Liver (tissue), 9 donors: ENCODE results near the gene THBS2. TPM values are rescaled to one million over a fixed set of nuclear protein-coding genes. Genes with fewer than 3 reads are reported as not detected.
"Not testable (repeated sequence)": the region's sequence is repeated elsewhere in the genome, so short reads cannot be mapped to it uniquely, and the experiment has no call there.

Source experiments
- DNase-seq: peaks from one replicate; pipeline ENCODE4 v3.0.0-alpha.2; 2017; ENCODE audit warnings: low spot score
- H3K27ac ChIP-seq, 2 donors: one replicate each; pipeline ENCODE4 v1.7.0; 2013; ENCODE audit warnings: inconsistent platforms in 2 of 2, low read length in 2 of 2, control low read depth in 1 of 2, low read depth in 1 of 2, mild to moderate bottlenecking in 1 of 2
- H3K27me3 ChIP-seq, 4 donors: one replicate each; pipeline versions ENCODE4 v1.6.1 to v1.7.0; 2013; ENCODE audit warnings: low read length in 3 of 4, inconsistent platforms in 1 of 4, mild to moderate bottlenecking in 1 of 4, moderate library complexity in 1 of 4; ENCODE audit not compliant: control insufficient read depth in 4 of 4, insufficient read depth in 4 of 4
- H3K36me3 ChIP-seq, 4 donors: one replicate each; pipeline versions ENCODE4 v1.6.1 to v1.7.0; 2013; ENCODE audit warnings: low read length in 3 of 4, mild to moderate bottlenecking in 3 of 4, low read depth in 1 of 4, moderate library complexity in 1 of 4; ENCODE audit not compliant: control insufficient read depth in 4 of 4, insufficient read depth in 3 of 4
- H3K4me1 ChIP-seq, 4 donors: one replicate each; pipeline versions ENCODE4 v1.6.1 to v1.7.0; 2013; ENCODE audit warnings: low read length in 3 of 4, mild to moderate bottlenecking in 3 of 4, moderate library complexity in 1 of 4; ENCODE audit not compliant: control insufficient read depth in 4 of 4, insufficient read depth in 4 of 4
- H3K4me3 ChIP-seq, 3 donors: one replicate each; pipeline versions ENCODE4 v1.6.1 to v1.7.0; 2013; ENCODE audit warnings: low read length in 3 of 3, control low read depth in 1 of 3, low read depth in 1 of 3, mild to moderate bottlenecking in 1 of 3
- H3K9ac ChIP-seq, 2 donors: one replicate each; pipeline ENCODE4 v1.7.0; 2013; ENCODE audit warnings: low read length in 2 of 2, mild to moderate bottlenecking in 2 of 2, moderate library complexity in 2 of 2, control low read depth in 1 of 2, low read depth in 1 of 2
- H3K9me3 ChIP-seq, 4 donors: one replicate each; pipeline versions ENCODE4 v1.6.1 to v1.7.0; 2013; ENCODE audit warnings: low read length in 3 of 4; ENCODE audit not compliant: control insufficient read depth in 4 of 4
- ATF3 ChIP-seq: IDR thresholded peaks from 2 replicates; pipeline ENCODE4 v1.6.1; 2016; ENCODE audit warnings: antibody characterized with exemption
- EGR1 ChIP-seq, 2 donors: IDR thresholded peaks; 2 replicates each; pipeline ENCODE4 v1.6.1; 2016 to 2018; ENCODE audit warnings: antibody characterized with exemption in 2 of 2, low read depth in 2 of 2
- FOXA1 ChIP-seq: IDR thresholded peaks from 2 replicates; pipeline ENCODE4 v1.6.1; 2016; ENCODE audit warnings: antibody characterized with exemption
- FOXA2 ChIP-seq: IDR thresholded peaks from 2 replicates; pipeline ENCODE4 v1.6.1; 2016; ENCODE audit warnings: antibody characterized with exemption
- GABPA ChIP-seq, 2 donors: IDR thresholded peaks in 1 of 2; conservative IDR thresholded peaks in 1 of 2; 2 replicates each; pipeline ENCODE4 v1.6.1; 2016; ENCODE audit warnings: antibody characterized with exemption in 2 of 2, mild to moderate bottlenecking in 1 of 2, moderate library complexity in 1 of 2
- HNF4A ChIP-seq, 2 donors: conservative IDR thresholded peaks; 2 replicates each; pipeline ENCODE4 v1.6.1; 2016; ENCODE audit warnings: antibody characterized with exemption in 2 of 2, mild to moderate bottlenecking in 2 of 2
- HNF4G ChIP-seq: IDR thresholded peaks from 2 replicates; pipeline ENCODE4 v1.6.1; 2016; ENCODE audit warnings: antibody characterized with exemption
- MAX ChIP-seq: IDR thresholded peaks from 2 replicates; pipeline ENCODE4 v1.6.1; 2016; ENCODE audit warnings: antibody characterized with exemption
- NR2F2 ChIP-seq: IDR thresholded peaks from 2 replicates; pipeline ENCODE4 v1.6.1; 2016; ENCODE audit warnings: antibody characterized with exemption
- RAD21 ChIP-seq, 2 donors: IDR thresholded peaks; 2 replicates each; pipeline ENCODE4 v1.6.1; 2016; ENCODE audit warnings: antibody characterized with exemption in 2 of 2, mild to moderate bottlenecking in 2 of 2
- RXRA ChIP-seq, 2 donors: IDR thresholded peaks; 2 replicates each; pipeline ENCODE4 v1.6.1; 2017 to 2018; ENCODE audit warnings: antibody characterized with exemption in 2 of 2, mild to moderate bottlenecking in 1 of 2
- SP1 ChIP-seq: IDR thresholded peaks from 2 replicates; pipeline ENCODE4 v1.6.1; 2018; ENCODE audit warnings: antibody characterized with exemption, mild to moderate bottlenecking
- TAF1 ChIP-seq: conservative IDR thresholded peaks from 2 replicates; pipeline ENCODE4 v1.6.1; 2016; ENCODE audit warnings: antibody characterized with exemption, mild to moderate bottlenecking
- YY1 ChIP-seq: IDR thresholded peaks from 2 replicates; pipeline ENCODE4 v1.6.1; 2016; ENCODE audit warnings: antibody characterized with exemption, mild to moderate bottlenecking
- WGBS: extraction: QIAGEN DNeasy Blood & Tissue Kit; methylation state at CpG from one replicate; pipeline ENCODE4 v1.1.7; 2013; 5-methylcytosine and 5-hydroxymethylcytosine counted together
- polyA plus RNA-seq, 2 donors: library from polyadenylated mRNA; stranded (reverse) in 1 of 2; unstranded in 1 of 2; fragments of 200-250 nt in 1 of 2; fragments of >200 nt in 1 of 2; fragmentation: Nextera tagmentation in 1 of 2; extraction: Ambion mirVana in 1 of 2; gene quantifications; one replicate each; pipeline versions ENCODE4 v1.2.1 to v1.2.3, GENCODE V29; 2013 to 2015
- total RNA-seq, 2 donors: library from RNA; depleted of rRNA; stranded (reverse); fragments of >200 nt; gene quantifications; one replicate each; pipeline ENCODE4 v1.2.3, GENCODE V29; 2014
- TF ChIP-seq, protein P1 (sequence below): IDR thresholded peaks from 2 replicates; pipeline ENCODE4 v1.6.1; 2016; ENCODE audit warnings: antibody characterized with exemption
- TF ChIP-seq, protein P2 (sequence below): IDR thresholded peaks from 2 replicates; pipeline ENCODE4 v1.6.1; 2016; ENCODE audit warnings: antibody characterized with exemption, mild to moderate bottlenecking
- donor health status: healthy.
- donor health status: healthy.
- donor health status: healthy.
- donor health status: healthy.
- donor health status: healthy.

Gene THBS2
- total and polyA plus RNA-seq, 4 donors, result 0.35 to 7.6 (median 6.2) TPM

DNA sequence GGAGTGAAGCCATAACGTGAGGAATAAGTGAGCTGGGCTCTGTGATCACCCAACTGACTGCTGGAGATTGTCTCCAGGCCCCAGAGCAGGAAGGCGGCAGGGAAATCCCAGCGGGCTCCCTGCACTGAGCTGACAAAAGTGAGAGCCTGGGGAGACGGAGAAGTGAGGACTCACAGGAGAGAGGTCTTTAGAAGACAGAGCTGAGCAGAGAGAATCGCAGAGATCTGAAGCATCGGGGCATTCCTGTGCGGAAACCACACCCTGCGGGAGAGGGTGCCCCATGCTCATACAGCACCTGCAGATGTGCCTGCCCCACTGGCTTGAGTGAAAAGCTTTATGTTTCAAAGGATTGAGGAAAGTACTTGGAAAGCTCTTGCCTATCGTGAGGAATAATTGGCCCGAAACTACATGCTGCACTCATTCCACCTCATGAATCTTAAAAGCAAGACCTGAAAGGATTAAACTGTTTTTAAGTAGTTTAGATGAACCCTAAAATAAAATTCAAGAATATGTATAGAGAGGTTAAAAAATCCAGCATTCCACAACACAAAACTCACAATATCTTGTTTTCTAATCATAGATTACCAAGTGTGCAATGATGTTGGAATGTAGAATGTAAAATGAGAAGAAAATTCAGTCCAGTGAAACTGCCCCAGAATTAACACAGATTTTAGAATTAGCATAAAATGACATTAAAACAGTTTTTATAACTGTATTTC lies 17.7 kb upstream of the THBS2 start (continued):
- TF ChIP-seq HNF4G, result no peak
- no peak for TF ChIP-seq YY1
- no peak for TF ChIP-seq SP1

DNA sequence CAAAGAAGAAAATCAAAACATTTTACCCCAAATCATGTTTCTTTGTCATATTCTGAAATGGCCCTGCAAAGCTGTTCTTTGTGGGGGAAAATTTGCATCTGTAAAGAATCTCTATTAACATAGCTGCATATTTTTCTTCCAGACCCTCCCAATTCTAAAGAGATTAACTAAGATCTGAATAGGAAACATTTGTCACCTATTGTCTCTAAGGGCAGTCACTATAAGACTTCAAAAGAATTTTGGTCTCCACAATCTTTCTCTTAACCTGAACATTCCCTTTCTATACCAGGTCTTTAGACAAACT lies 16.4 kb upstream of the THBS2 start:
- not testable (repeated sequence) for H3K9me3 ChIP-seq, H3K27ac ChIP-seq, H3K36me3 ChIP-seq, H3K27me3 ChIP-seq, H3K9ac ChIP-seq, DNase-seq, H3K4me1 ChIP-seq, H3K4me3 ChIP-seq

GRCh38 chr6:169269180-169270076 lies 15.8 kb upstream of the THBS2 start:
- no peak overlapping the region for H3K9ac ChIP-seq
- DNase-seq, result no peak

GRCh38 chr6:169268276-169268675 lies 14.6 kb upstream of the THBS2 start:
- Histone ChIP-seq H3K27ac (no peak overlapping the region), H3K27me3 (no peaks in the 10 kb centered on the region), H3K36me3 (no peaks in the 10 kb centered on the region), H3K9me3 (no peaks in the 10 kb centered on the region), H3K9ac (no peak overlapping the region), H3K4me1 (no peaks in the 10 kb centered on the region), H3K4me3 (no peak overlapping the region)
- 70% methylated on average over 1 of the region's 1 CpG for WGBS
- no peak for DNase-seq
- TF ChIP-seq RXRA (IDR thresholded peaks at IDR 0.05) (no peak), HNF4A (conservative IDR thresholded peaks at IDR 0.05) (no peak), TAF1 (no peak), RAD21 (IDR thresholded peaks at IDR 0.05) (no peak), NR2F2 (no peak), HNF4G (no peak), MAX (no peak), ATF3 (no peak), FOXA2 (no peak), SP1 (no peak), GABPA (IDR thresholded peaks at IDR 0.05 in 1 of 2, conservative IDR thresholded peaks at IDR 0.05 in 1 of 2) (no peak), FOXA1 (no peak)
- TF ChIP-seq, protein P1, sequence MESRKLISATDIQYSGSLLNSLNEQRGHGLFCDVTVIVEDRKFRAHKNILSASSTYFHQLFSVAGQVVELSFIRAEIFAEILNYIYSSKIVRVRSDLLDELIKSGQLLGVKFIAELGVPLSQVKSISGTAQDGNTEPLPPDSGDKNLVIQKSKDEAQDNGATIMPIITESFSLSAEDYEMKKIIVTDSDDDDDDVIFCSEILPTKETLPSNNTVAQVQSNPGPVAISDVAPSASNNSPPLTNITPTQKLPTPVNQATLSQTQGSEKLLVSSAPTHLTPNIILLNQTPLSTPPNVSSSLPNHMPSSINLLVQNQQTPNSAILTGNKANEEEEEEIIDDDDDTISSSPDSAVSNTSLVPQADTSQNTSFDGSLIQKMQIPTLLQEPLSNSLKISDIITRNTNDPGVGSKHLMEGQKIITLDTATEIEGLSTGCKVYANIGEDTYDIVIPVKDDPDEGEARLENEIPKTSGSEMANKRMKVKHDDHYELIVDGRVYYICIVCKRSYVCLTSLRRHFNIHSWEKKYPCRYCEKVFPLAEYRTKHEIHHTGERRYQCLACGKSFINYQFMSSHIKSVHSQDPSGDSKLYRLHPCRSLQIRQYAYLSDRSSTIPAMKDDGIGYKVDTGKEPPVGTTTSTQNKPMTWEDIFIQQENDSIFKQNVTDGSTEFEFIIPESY, result no peak
- TF ChIP-seq, protein P2, sequence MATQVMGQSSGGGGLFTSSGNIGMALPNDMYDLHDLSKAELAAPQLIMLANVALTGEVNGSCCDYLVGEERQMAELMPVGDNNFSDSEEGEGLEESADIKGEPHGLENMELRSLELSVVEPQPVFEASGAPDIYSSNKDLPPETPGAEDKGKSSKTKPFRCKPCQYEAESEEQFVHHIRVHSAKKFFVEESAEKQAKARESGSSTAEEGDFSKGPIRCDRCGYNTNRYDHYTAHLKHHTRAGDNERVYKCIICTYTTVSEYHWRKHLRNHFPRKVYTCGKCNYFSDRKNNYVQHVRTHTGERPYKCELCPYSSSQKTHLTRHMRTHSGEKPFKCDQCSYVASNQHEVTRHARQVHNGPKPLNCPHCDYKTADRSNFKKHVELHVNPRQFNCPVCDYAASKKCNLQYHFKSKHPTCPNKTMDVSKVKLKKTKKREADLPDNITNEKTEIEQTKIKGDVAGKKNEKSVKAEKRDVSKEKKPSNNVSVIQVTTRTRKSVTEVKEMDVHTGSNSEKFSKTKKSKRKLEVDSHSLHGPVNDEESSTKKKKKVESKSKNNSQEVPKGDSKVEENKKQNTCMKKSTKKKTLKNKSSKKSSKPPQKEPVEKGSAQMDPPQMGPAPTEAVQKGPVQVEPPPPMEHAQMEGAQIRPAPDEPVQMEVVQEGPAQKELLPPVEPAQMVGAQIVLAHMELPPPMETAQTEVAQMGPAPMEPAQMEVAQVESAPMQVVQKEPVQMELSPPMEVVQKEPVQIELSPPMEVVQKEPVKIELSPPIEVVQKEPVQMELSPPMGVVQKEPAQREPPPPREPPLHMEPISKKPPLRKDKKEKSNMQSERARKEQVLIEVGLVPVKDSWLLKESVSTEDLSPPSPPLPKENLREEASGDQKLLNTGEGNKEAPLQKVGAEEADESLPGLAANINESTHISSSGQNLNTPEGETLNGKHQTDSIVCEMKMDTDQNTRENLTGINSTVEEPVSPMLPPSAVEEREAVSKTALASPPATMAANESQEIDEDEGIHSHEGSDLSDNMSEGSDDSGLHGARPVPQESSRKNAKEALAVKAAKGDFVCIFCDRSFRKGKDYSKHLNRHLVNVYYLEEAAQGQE, result no peak

More at GRCh38 chr6:169269180-169270076, 15.8 kb upstream of the THBS2 start:
- WGBS, result 78% methylated on average over 9 of the region's 9 CpGs
- H3K36me3 ChIP-seq, result no peaks in the 10 kb centered on the region
- TF ChIP-seq MAX (no peak), SP1 (no peak), HNF4A (conservative IDR thresholded peaks at IDR 0.05) (no peak), RXRA (IDR thresholded peaks at IDR 0.05) (no peak), YY1 (no peak), RAD21 (IDR thresholded peaks at IDR 0.05) (no peak), ATF3 (no peak), GABPA (IDR thresholded peaks at IDR 0.05 in 1 of 2, conservative IDR thresholded peaks at IDR 0.05 in 1 of 2) (no peak), EGR1 (IDR thresholded peaks at IDR 0.05; ENCODE audit: low read depth in 2 of 2) (no peak)
- no peak overlapping the region for H3K27ac ChIP-seq
- no peaks in the 10 kb centered on the region for H3K4me1 ChIP-seq
- H3K4me3 ChIP-seq, result no peak overlapping the region
- no peaks in the 10 kb centered on the region for H3K27me3 ChIP-seq
- H3K9me3 ChIP-seq, result no peaks in the 10 kb centered on the region
